HEK293T (cell line): ENCODE results near the gene BACH1.

Experiments
- CTCF ChIA-PET: fragments of 350-600 bp; formaldehyde crosslinking; extraction: SDS; loops from one replicate; lab custom pipeline; 2021; ENCODE audit warnings: antibody characterized with exemption, inconsistent platforms; lab: Yijun Ruan, JAX
- POLR2A ChIA-PET: fragments of 350-600 bp; formaldehyde crosslinking; extraction: SDS; loops from one replicate; lab custom pipeline; 2020; ENCODE audit warnings: antibody characterized with exemption, inconsistent platforms; lab: Yijun Ruan, JAX
- DNase-seq: peaks from one replicate; pipeline ENCODE4 v3.0.0; 2012; ENCODE audit warnings: mixed read lengths; ENCODE audit errors: extremely low spot score
- ARNT ChIP-seq: fragments of 450-650 bp; IDR thresholded peaks from 2 replicates; pipeline ENCODE4 v1.6.1; 2017; ENCODE audit warnings: mild to moderate bottlenecking
- BHLHE40 ChIP-seq: fragments of 450-650 bp; IDR thresholded peaks from 2 replicates; pipeline ENCODE4 v1.6.1; 2016; ENCODE audit warnings: mild to moderate bottlenecking, moderate library complexity, borderline replicate concordance
- CTBP1 ChIP-seq: fragments of 450-650 bp; IDR thresholded peaks from 2 replicates; pipeline ENCODE4 v1.6.1; 2016; ENCODE audit warnings: borderline replicate concordance
- ELF4 ChIP-seq: fragments of 450-650 bp; IDR thresholded peaks from 2 replicates; pipeline ENCODE4 v1.6.1; 2017; ENCODE audit warnings: antibody characterized with exemption
- FOXA1 ChIP-seq: fragments of 450-650 bp; IDR thresholded peaks from 2 replicates; pipeline ENCODE4 v1.6.1; 2016; ENCODE audit warnings: mild to moderate bottlenecking
- FOXK2 ChIP-seq: fragments of 450-650 bp; IDR thresholded peaks from 2 replicates; pipeline ENCODE4 v1.6.1; 2016; ENCODE audit warnings: mild to moderate bottlenecking
- FOXM1 ChIP-seq: fragments of 450-650 bp; IDR thresholded peaks from 2 replicates; pipeline ENCODE4 v1.6.1; 2017; ENCODE audit warnings: mild to moderate bottlenecking, borderline replicate concordance
- HDGF ChIP-seq: fragments of 450-650 bp; IDR thresholded peaks from 2 replicates; pipeline ENCODE4 v1.6.1; 2017; ENCODE audit warnings: antibody characterized with exemption, borderline replicate concordance
- L3MBTL2 ChIP-seq: fragments of 450-650 bp; conservative IDR thresholded peaks from 2 replicates; pipeline ENCODE4 v1.6.1; 2016; ENCODE audit warnings: mild to moderate bottlenecking
- LEF1 ChIP-seq: fragments of 450-650 bp; IDR thresholded peaks from 2 replicates; pipeline ENCODE4 v1.6.1; 2017; ENCODE audit warnings: mild to moderate bottlenecking, borderline replicate concordance
- NFRKB ChIP-seq: fragments of 450-650 bp; IDR thresholded peaks from 2 replicates; pipeline ENCODE4 v1.6.1; 2016; ENCODE audit warnings: mild to moderate bottlenecking, moderate library complexity
- PKNOX1 ChIP-seq: fragments of 450-650 bp; IDR thresholded peaks from 2 replicates; pipeline ENCODE4 v1.6.1; 2016
- SP1 ChIP-seq: fragments of 450-650 bp; IDR thresholded peaks from 2 replicates; pipeline ENCODE4 v1.6.1; 2017
- SUZ12 ChIP-seq: fragments of 450-650 bp; IDR thresholded peaks from 2 replicates; pipeline ENCODE4 v1.6.1; 2016; ENCODE audit warnings: mild to moderate bottlenecking
- TARDBP ChIP-seq: fragments of 450-650 bp; IDR thresholded peaks from 2 replicates; pipeline ENCODE4 v1.6.1; 2016
- ZNF384 ChIP-seq: fragments of 450-650 bp; IDR thresholded peaks from 2 replicates; pipeline ENCODE4 v1.6.1; 2016

The BACH1 gene

GRCh38 chr21:29258626-29259338, 39.9 kb upstream of the BACH1 start:
- TF ChIP-seq ZNF384 (no peak), PKNOX1 (no peak), ELF4 (no peak), SP1 (no peak), LEF1 (no peak), ARNT (no peak), FOXM1 (no peak), CTBP1 (no peak), BHLHE40 (no peak), FOXK2 (no peak), TARDBP (no peak), SUZ12 (no peak), L3MBTL2 (no peak), HDGF (no peak), FOXA1 (no peak), NFRKB (no peak)
- CTCF ChIA-PET, result no interaction called here
- POLR2A ChIA-PET, result no interaction called here
- no peak for DNase-seq

GRCh38 chr21:29260461-29260860, 38.3 kb upstream of the BACH1 start:
- TF ChIP-seq PKNOX1, result no peak
- TF ChIP-seq SP1, result no peak
- POLR2A ChIA-PET, result no interaction called here
- CTCF ChIA-PET, result no interaction called here
- no peak for DNase-seq

- ChIA-PET CTCF (no interaction called here), POLR2A (no interaction called here)
- no peak for DNase-seq
- no peak for TF ChIP-seq ZNF384
- TF ChIP-seq BHLHE40, result no peak
- TF ChIP-seq FOXM1, result no peak
- TF ChIP-seq FOXK2, result no peak
- no peak for TF ChIP-seq TARDBP
- no peak for TF ChIP-seq NFRKB
- TF ChIP-seq SUZ12, result no peak
- no peak for TF ChIP-seq SP1
- TF ChIP-seq FOXA1, result no peak
- TF ChIP-seq ELF4, result no peak
- no peak for TF ChIP-seq HDGF
- TF ChIP-seq PKNOX1, result no peak
- no peak for TF ChIP-seq ARNT
These were observed 36.9 kb upstream of the BACH1 start for GRCh38 chr21:29261555-29262540.

GRCh38 chr21:29264721-29265120, 34.0 kb upstream of the BACH1 start:
- TF ChIP-seq FOXA1 (no peak), BHLHE40 (no peak), ARNT (no peak), FOXM1 (no peak), ZNF384 (no peak), TARDBP (no peak), L3MBTL2 (no peak)
- POLR2A ChIA-PET, result no interaction called here
- DNase-seq, result no peak
- CTCF ChIA-PET, result no interaction called here

- TF ChIP-seq FOXM1, result no peak
- TF ChIP-seq SUZ12, result no peak
- TF ChIP-seq SP1, result no peak
- no peak for TF ChIP-seq ZNF384
- no peak for TF ChIP-seq CTBP1
- TF ChIP-seq LEF1, result no peak
- no peak for TF ChIP-seq BHLHE40
- ChIA-PET POLR2A (no interaction called here), CTCF (no interaction called here)
- no peak for DNase-seq
These were observed 32.8 kb upstream of the BACH1 start for GRCh38 chr21:29265690-29266479.

- CTCF ChIA-PET, result no interaction called here
- POLR2A ChIA-PET, result no interaction called here
- TF ChIP-seq LEF1, result no peak
- no peak for TF ChIP-seq PKNOX1
- TF ChIP-seq NFRKB, result no peak
- no peak for TF ChIP-seq ZNF384
- no peak for TF ChIP-seq HDGF
- TF ChIP-seq SP1, result no peak
- no peak for TF ChIP-seq BHLHE40
- TF ChIP-seq SUZ12, result no peak
- TF ChIP-seq TARDBP, result no peak
- no peak for TF ChIP-seq FOXA1
- TF ChIP-seq FOXK2, result no peak
- no peak for TF ChIP-seq CTBP1
- no peak for TF ChIP-seq L3MBTL2
- TF ChIP-seq FOXM1, result no peak
- no peak for TF ChIP-seq ELF4
- no peak for TF ChIP-seq ARNT
- no peak for DNase-seq
These were observed 31.1 kb upstream of the BACH1 start for GRCh38 chr21:29267666-29268065.
